ENCODE results near the gene CNTN1. TPM values are rescaled to one million over a fixed set of nuclear protein-coding genes. Genes with fewer than 3 reads are reported as not detected.
A peak's percentile ranks its signal among the peaks of the same experiment; 100 is the strongest.

Gene CNTN1
- total RNA-seq, 2 experiments from 2014 or later: not detected

DNA sequence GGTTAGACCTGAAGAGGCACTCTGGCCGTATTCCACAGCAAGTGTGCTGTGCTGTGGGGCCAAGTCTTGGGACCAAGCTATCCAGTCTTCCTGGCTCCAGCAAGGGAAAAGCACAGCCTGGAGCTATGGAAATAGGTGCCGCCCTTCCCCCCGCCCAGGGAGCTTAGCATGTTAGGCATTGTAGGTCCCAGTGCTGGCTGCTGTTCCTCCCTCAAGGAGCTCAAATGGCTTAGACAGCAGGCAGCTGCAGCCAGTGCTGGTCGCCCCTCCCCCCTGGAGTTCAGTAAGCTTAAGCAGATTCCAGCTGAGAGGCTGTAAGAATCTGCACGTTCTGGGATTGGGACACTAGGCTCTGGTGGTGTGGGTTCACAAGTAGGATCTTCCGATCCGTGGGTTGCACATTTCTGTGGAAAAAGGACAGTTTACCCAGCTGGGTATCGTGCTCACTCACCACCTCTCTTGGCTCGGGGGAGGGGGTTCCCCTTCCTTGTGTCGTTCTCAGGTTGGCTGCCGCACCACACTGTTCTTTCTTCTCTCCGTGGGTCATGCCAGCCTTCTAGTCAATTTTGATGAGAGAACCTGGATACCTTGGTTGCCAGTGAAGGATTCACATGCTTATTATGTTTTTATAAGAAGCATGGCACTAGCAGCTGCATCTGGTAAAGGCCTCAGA is 127.3 kb downstream of the CNTN1 start:
- Mint-ChIP-seq H3K4me3 (no peak overlapping the region), H3K36me3 (ENCODE audit: low read depth) (no peaks in the 10 kb centered on the region), H3K27ac (no peak overlapping the region), H3K4me1 (ENCODE audit: low read depth) (no peaks in the 10 kb centered on the region), H3K9me3 (peaks cover 4% of the 10 kb centered on the region), H3K27me3 (no peaks in the 10 kb centered on the region)
- DNase-seq (peak in 1 of 14 experiments; percentile 4), ATAC-seq (ENCODE audit: poor library complexity) (no peak)
- Histone ChIP-seq H3K9me3 (ENCODE audit: control insufficient read depth in 1 of 2, insufficient read depth in 1 of 2, low read length in 2 of 2) (peaks cover 0 to 6% of the 10 kb centered on the region in 2 experiments), H3K36me3 (ENCODE audit: insufficient read depth, low read length) (no peaks in the 10 kb centered on the region), H3K4me1 (ENCODE audit: insufficient read depth, low read length) (no peaks in the 10 kb centered on the region), H3K4me3 (ENCODE audit: low read length) (no peak overlapping the region), H3K27me3 (ENCODE audit: control insufficient read depth in 1 of 2, insufficient read depth in 2 of 2, low read length in 2 of 2) (no peaks in the 10 kb centered on the region), H3K27ac (ENCODE audit: low read depth in 1 of 2, low read length in 2 of 2) (no peak overlapping the region)
- TF ChIP-seq, protein P1, sequence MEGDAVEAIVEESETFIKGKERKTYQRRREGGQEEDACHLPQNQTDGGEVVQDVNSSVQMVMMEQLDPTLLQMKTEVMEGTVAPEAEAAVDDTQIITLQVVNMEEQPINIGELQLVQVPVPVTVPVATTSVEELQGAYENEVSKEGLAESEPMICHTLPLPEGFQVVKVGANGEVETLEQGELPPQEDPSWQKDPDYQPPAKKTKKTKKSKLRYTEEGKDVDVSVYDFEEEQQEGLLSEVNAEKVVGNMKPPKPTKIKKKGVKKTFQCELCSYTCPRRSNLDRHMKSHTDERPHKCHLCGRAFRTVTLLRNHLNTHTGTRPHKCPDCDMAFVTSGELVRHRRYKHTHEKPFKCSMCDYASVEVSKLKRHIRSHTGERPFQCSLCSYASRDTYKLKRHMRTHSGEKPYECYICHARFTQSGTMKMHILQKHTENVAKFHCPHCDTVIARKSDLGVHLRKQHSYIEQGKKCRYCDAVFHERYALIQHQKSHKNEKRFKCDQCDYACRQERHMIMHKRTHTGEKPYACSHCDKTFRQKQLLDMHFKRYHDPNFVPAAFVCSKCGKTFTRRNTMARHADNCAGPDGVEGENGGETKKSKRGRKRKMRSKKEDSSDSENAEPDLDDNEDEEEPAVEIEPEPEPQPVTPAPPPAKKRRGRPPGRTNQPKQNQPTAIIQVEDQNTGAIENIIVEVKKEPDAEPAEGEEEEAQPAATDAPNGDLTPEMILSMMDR (IDR thresholded peaks at IDR 0.05): no peak
- POLR2A ChIA-PET: no interaction called here
- intact Hi-C loops (cut with DNase I, micrococcal nuclease): no loop called here
- CTCF ChIA-PET: no interaction called here

DNA sequence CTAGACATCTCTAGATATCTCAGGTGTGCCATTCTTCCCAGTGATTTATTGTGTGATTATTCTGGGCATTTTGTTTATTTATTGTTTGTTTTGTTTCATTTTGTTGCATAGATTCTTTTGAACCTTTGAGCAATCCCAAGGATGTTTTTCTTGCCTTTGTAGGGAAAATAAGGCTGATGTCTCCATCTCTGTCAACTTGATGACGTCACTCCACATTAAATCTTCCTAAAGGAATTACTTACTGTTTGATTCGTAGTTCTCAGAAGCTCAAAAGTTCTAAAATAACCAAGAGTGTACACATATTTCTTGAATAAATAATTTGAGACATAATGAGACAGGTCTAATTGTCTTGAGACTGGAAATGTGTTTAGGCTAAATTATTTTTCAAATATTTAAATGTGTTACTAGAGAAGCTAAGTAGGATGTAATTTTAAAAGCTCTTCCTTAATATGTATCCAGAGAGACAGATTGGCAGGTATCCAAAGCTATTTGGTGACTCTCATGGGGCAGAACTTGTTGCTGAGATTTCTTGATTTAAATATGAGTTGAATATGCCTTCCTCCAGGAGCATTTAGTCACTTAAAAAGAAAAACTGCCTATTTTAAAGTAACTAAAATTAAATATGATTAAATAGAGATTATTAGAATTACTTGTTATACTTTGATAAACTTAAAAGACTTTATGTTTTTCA is 128.7 kb downstream of the CNTN1 start:
- no peak overlapping the region for H3K27ac ChIP-seq (ENCODE audit: low read depth in 1 of 2, low read length in 2 of 2)

DNA sequence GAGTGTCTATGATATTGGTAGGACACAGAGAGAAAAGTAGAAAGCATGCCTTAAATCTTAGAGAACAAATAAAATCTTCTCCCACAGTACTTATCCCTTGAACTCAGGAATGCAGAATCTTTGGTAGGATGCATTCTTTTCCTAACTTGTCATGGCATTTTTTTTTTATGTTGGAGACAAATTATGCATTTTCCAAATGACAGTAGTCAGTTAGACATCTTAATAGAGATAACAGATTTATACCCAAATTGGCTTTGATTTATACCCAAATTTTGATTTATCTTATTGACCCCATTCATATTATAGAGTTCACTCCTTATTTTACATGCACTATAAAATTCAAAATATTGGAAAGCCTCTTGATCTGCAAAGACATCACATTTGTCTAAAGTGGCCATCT is 132.9 kb downstream of the CNTN1 start:
- TF ChIP-seq, protein P1 (IDR thresholded peaks at IDR 0.05): no peak
- no peak for ATAC-seq (ENCODE audit: poor library complexity)

More for the DNA sequence above, 128.7 kb downstream of the CNTN1 start:
- H3K9me3 Mint-ChIP-seq: peaks cover 4% of the 10 kb centered on the region
- Histone ChIP-seq H3K36me3 (ENCODE audit: insufficient read depth, low read length) (no peaks in the 10 kb centered on the region), H3K4me1 (ENCODE audit: insufficient read depth, low read length) (no peaks in the 10 kb centered on the region), H3K4me3 (ENCODE audit: low read length) (no peak overlapping the region), H3K27me3 (ENCODE audit: control insufficient read depth in 1 of 2, insufficient read depth in 2 of 2, low read length in 2 of 2) (no peaks in the 10 kb centered on the region), H3K9me3 (ENCODE audit: control insufficient read depth in 1 of 2, insufficient read depth in 1 of 2, low read length in 2 of 2) (peaks cover 0 to 6% of the 10 kb centered on the region in 2 experiments)
- no peak overlapping the region for H3K4me3 Mint-ChIP-seq
- CTCF ChIA-PET: no interaction called here
- no peaks in the 10 kb centered on the region for H3K27me3 Mint-ChIP-seq
- H3K36me3 Mint-ChIP-seq (ENCODE audit: low read depth): no peaks in the 10 kb centered on the region
- intact Hi-C loops (cut with DNase I, micrococcal nuclease): no loop called here
- ATAC-seq (ENCODE audit: poor library complexity) (no peak), DNase-seq (no peak)
- H3K4me1 Mint-ChIP-seq (ENCODE audit: low read depth): no peaks in the 10 kb centered on the region
- POLR2A ChIA-PET: no interaction called here
- TF ChIP-seq, protein P1 (IDR thresholded peaks at IDR 0.05): no peak
- no peak overlapping the region for H3K27ac Mint-ChIP-seq

More for the DNA sequence above, 132.9 kb downstream of the CNTN1 start:
- Mint-ChIP-seq H3K36me3 (ENCODE audit: low read depth) (no peaks in the 10 kb centered on the region), H3K4me3 (no peak overlapping the region), H3K4me1 (ENCODE audit: low read depth) (no peaks in the 10 kb centered on the region), H3K27me3 (no peaks in the 10 kb centered on the region), H3K9me3 (no peaks in the 10 kb centered on the region), H3K27ac (no peak overlapping the region)
- no peak overlapping the region for H3K27ac ChIP-seq (ENCODE audit: low read depth in 1 of 2, low read length in 2 of 2)
- CTCF ChIA-PET: no interaction called here
- H3K9me3 ChIP-seq (ENCODE audit: control insufficient read depth in 1 of 2, insufficient read depth in 1 of 2, low read length in 2 of 2): no peaks in the 10 kb centered on the region
- POLR2A ChIA-PET: no interaction called here
- no peaks in the 10 kb centered on the region for H3K4me1 ChIP-seq (ENCODE audit: insufficient read depth, low read length)
- H3K36me3 ChIP-seq (ENCODE audit: insufficient read depth, low read length): no peaks in the 10 kb centered on the region
- no peak overlapping the region for H3K4me3 ChIP-seq (ENCODE audit: low read length)
- H3K27me3 ChIP-seq (ENCODE audit: control insufficient read depth in 1 of 2, insufficient read depth in 2 of 2, low read length in 2 of 2): no peaks in the 10 kb centered on the region
- DNase-seq: no peak
- intact Hi-C loops (cut with DNase I, micrococcal nuclease): no loop called here
